ENCODE data around the gene UBXN7.

DNA sequence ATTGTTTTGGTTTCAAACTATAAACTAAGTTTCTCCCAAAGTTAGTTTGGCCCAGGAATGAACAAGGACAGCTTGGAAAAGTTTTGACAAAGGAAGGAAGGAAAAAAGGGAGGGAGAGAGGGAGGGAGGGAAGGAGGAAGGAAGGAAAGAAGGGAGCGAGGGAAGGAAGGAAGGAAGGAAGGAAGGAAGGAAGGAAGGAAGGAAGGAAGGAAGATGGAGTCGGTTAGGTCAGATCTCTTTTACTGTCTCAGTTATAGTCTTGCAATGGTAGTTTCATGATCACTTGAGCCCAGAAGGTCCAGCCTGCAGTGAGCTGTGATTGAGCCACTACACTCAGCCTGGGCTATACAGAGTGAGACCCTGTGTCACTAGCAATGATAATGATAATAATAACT lies 12.3 kb upstream of the UBXN7 start:
- TF ChIP-seq EZH2 (IDR thresholded peaks at IDR 0.05; ENCODE audit: insufficient read depth, poor library complexity, severe bottlenecking) = no peak
- no peak for TF ChIP-seq EZH2phosphoT487 (IDR thresholded peaks at IDR 0.05; ENCODE audit: insufficient read depth, low read depth)

All from GM23248 (cell line).